ENCODE results near the gene HOXD13.

The HOXD13 gene

GRCh38 chr2:176132205-176133171 lies 40.0 kb downstream of the HOXD13 start:
- no peak for DNase-seq (ENCODE audit: low spot score)

GRCh38 chr2:176133389-176133788 lies 40.9 kb downstream of the HOXD13 start:
- DNase-seq (ENCODE audit: low spot score), result no peak

- no peak for DNase-seq (ENCODE audit: low spot score)
Observed at GRCh38 chr2:176134035-176134434, 41.5 kb downstream of the HOXD13 start.

GRCh38 chr2:176135035-176135440 lies 42.5 kb downstream of the HOXD13 start:
- DNase-seq (ENCODE audit: low spot score), result no peak

- no peak for DNase-seq (ENCODE audit: low spot score)
Observed at GRCh38 chr2:176136374-176137251, 44.1 kb downstream of the HOXD13 start.

- DNase-seq (ENCODE audit: low spot score), result no peak
Observed at GRCh38 chr2:176137252-176137580, 44.7 kb downstream of the HOXD13 start.

GRCh38 chr2:176137906-176138305 lies 45.4 kb downstream of the HOXD13 start:
- no peak for DNase-seq (ENCODE audit: low spot score)

- no peak for DNase-seq (ENCODE audit: low spot score)
Observed at GRCh38 chr2:176138526-176138922, 46.0 kb downstream of the HOXD13 start.

- no peak for DNase-seq (ENCODE audit: low spot score)
Observed at GRCh38 chr2:176138923-176139660, 46.6 kb downstream of the HOXD13 start.

- no peak for DNase-seq (ENCODE audit: low spot score)
Observed at GRCh38 chr2:176139661-176140512, 47.4 kb downstream of the HOXD13 start.

GRCh38 chr2:176140513-176141317 lies 48.2 kb downstream of the HOXD13 start:
- peak; percentile 46 for DNase-seq (ENCODE audit: low spot score)

GRCh38 chr2:176142281-176142680 lies 49.8 kb downstream of the HOXD13 start:
- DNase-seq (ENCODE audit: low spot score), result no peak

Data from CD4-positive, alpha-beta T cell treated with Interleukin-15 for 4 hours (primary cell).